Measurements from ENCODE around the gene ANTXR2.
A peak's percentile ranks its signal among the peaks of the same experiment; 100 is the strongest.

ANTXR2 gene

GRCh38 chr4:80072228-80072743 lies 743 bp downstream of the ANTXR2 start:
- no peak for TF ChIP-seq JUND (IDR thresholded peaks at IDR 0.05; ENCODE audit: low read depth)
- peak in 1 of 2 experiments; percentile 7 for DNase-seq (ENCODE audit: low read depth in 1 of 2, low spot score in 1 of 2)
- in situ Hi-C loops (cut with HindIII; ENCODE audit: low pct_unique_long_range_greater_than_20kb, low sequenced_read_pairs): no loop called here

GRCh38 chr4:80071604-80072227 lies 1.3 kb downstream of the ANTXR2 start:
- no peak for TF ChIP-seq JUND (IDR thresholded peaks at IDR 0.05; ENCODE audit: low read depth)
- DNase-seq (ENCODE audit: low read depth in 1 of 2, low spot score in 1 of 2): no peak
- in situ Hi-C loops (cut with HindIII; ENCODE audit: low pct_unique_long_range_greater_than_20kb, low sequenced_read_pairs): no loop called here

- no peak for DNase-seq (ENCODE audit: low read depth in 1 of 2, low spot score in 1 of 2)
- TF ChIP-seq JUND (IDR thresholded peaks at IDR 0.05; ENCODE audit: low read depth): no peak
- in situ Hi-C loops (cut with HindIII; ENCODE audit: low pct_unique_long_range_greater_than_20kb, low sequenced_read_pairs): no loop called here
Measured at GRCh38 chr4:80070880-80071603, 2.0 kb downstream of the ANTXR2 start.

- in situ Hi-C loops (cut with HindIII; ENCODE audit: low pct_unique_long_range_greater_than_20kb, low sequenced_read_pairs): no loop called here
- no peak for DNase-seq (ENCODE audit: low read depth in 1 of 2, low spot score in 1 of 2)
- TF ChIP-seq JUND (IDR thresholded peaks at IDR 0.05; ENCODE audit: low read depth): no peak
Measured at GRCh38 chr4:80069837-80070731, 2.9 kb downstream of the ANTXR2 start.

- no peak for DNase-seq (ENCODE audit: low read depth in 1 of 2, low spot score in 1 of 2)
- TF ChIP-seq JUND (IDR thresholded peaks at IDR 0.05; ENCODE audit: low read depth): no peak
- in situ Hi-C loops (cut with HindIII; ENCODE audit: low pct_unique_long_range_greater_than_20kb, low sequenced_read_pairs): no loop called here
Measured at GRCh38 chr4:80069108-80069836, 3.8 kb downstream of the ANTXR2 start.

- DNase-seq (ENCODE audit: low read depth in 1 of 2, low spot score in 1 of 2): no peak
- no peak for TF ChIP-seq JUND (IDR thresholded peaks at IDR 0.05; ENCODE audit: low read depth)
- in situ Hi-C loops (cut with HindIII; ENCODE audit: low pct_unique_long_range_greater_than_20kb, low sequenced_read_pairs): no loop called here
Measured at GRCh38 chr4:80065601-80066000, 7.4 kb downstream of the ANTXR2 start.

- TF ChIP-seq JUND (IDR thresholded peaks at IDR 0.05; ENCODE audit: low read depth): no peak
- in situ Hi-C loops (cut with HindIII; ENCODE audit: low pct_unique_long_range_greater_than_20kb, low sequenced_read_pairs): no loop called here
- DNase-seq (ENCODE audit: low read depth in 1 of 2, low spot score in 1 of 2): no peak
Measured at GRCh38 chr4:80062527-80062926, 10.5 kb downstream of the ANTXR2 start.

- in situ Hi-C loops (cut with HindIII; ENCODE audit: low pct_unique_long_range_greater_than_20kb, low sequenced_read_pairs): no loop called here
- no peak for TF ChIP-seq JUND (IDR thresholded peaks at IDR 0.05; ENCODE audit: low read depth)
- DNase-seq (ENCODE audit: low read depth in 1 of 2, low spot score in 1 of 2): no peak
Measured at GRCh38 chr4:80060804-80061203, 12.2 kb downstream of the ANTXR2 start.

- in situ Hi-C loops (cut with HindIII; ENCODE audit: low pct_unique_long_range_greater_than_20kb, low sequenced_read_pairs): no loop called here
- no peak for DNase-seq (ENCODE audit: low read depth in 1 of 2, low spot score in 1 of 2)
- no peak for TF ChIP-seq JUND (IDR thresholded peaks at IDR 0.05; ENCODE audit: low read depth)
Measured at GRCh38 chr4:80058740-80059139, 14.3 kb downstream of the ANTXR2 start.

GRCh38 chr4:80054375-80054774 lies 18.7 kb downstream of the ANTXR2 start:
- no peak for DNase-seq (ENCODE audit: low read depth in 1 of 2, low spot score in 1 of 2)
- in situ Hi-C loops (cut with HindIII; ENCODE audit: low pct_unique_long_range_greater_than_20kb, low sequenced_read_pairs): no loop called here
- TF ChIP-seq JUND (IDR thresholded peaks at IDR 0.05; ENCODE audit: low read depth): no peak

- in situ Hi-C loops (cut with HindIII; ENCODE audit: low pct_unique_long_range_greater_than_20kb, low sequenced_read_pairs): no loop called here
- TF ChIP-seq JUND (IDR thresholded peaks at IDR 0.05; ENCODE audit: low read depth): no peak
Measured at GRCh38 chr4:80053140-80053910, 19.7 kb downstream of the ANTXR2 start.

More at GRCh38 chr4:80053140-80053910, 19.7 kb downstream of the ANTXR2 start:
- no peak for DNase-seq (ENCODE audit: low read depth in 1 of 2, low spot score in 1 of 2)
